IMR-90 (cell line): Measurements from ENCODE around the gene DARS1.

Experiments
- BHLHE40 ChIP-seq: fragments of 150-350 bp; IDR thresholded peaks from 2 replicates; pipeline ENCODE4 v1.6.1; 2016; ENCODE audit warnings: mild to moderate bottlenecking, low read depth, low read length
- CEBPB ChIP-seq: IDR thresholded peaks from 2 replicates; pipeline ENCODE4 v1.6.1; 2012; ENCODE audit warnings: low read depth, low read length, improper control_type of control experiment
- CTCF ChIP-seq: conservative IDR thresholded peaks from 2 replicates; pipeline ENCODE4 v1.5.1; 2012; ENCODE audit warnings: mild to moderate bottlenecking, low read depth, low read length, improper control_type of control experiment
- ELK1 ChIP-seq: fragments of 150-350 bp; IDR thresholded peaks from 2 replicates; pipeline ENCODE4 v1.6.1; 2016; ENCODE audit warnings: low read depth, mild to moderate bottlenecking, low read length, moderate library complexity, borderline replicate concordance
- MAZ ChIP-seq: IDR thresholded peaks from 2 replicates; pipeline ENCODE4 v1.6.1; 2012; ENCODE audit warnings: low read depth, mild to moderate bottlenecking, low read length, improper control_type of control experiment, moderate library complexity, borderline replicate concordance
- MXI1 ChIP-seq: IDR thresholded peaks from 2 replicates; pipeline ENCODE4 v1.6.1; 2012; ENCODE audit warnings: low read depth, mild to moderate bottlenecking, low read length, moderate library complexity, borderline replicate concordance
- POLR2A ChIP-seq: IDR thresholded peaks from 2 replicates; pipeline ENCODE4 v1.6.1; 2012; ENCODE audit warnings: mild to moderate bottlenecking, low read depth, low read length
- SMC3 ChIP-seq: fragments of 150-350 bp; IDR thresholded peaks from 2 replicates; pipeline ENCODE4 v1.6.1; 2016; ENCODE audit warnings: low read depth, mild to moderate bottlenecking, antibody characterized with exemption, low read length, moderate library complexity
- USF2 ChIP-seq: fragments of 150-350 bp; IDR thresholded peaks from 2 replicates; pipeline ENCODE4 v1.6.1; 2017; ENCODE audit warnings: mild to moderate bottlenecking, antibody characterized with exemption, low read length, low read depth

- no peak for TF ChIP-seq POLR2A
- TF ChIP-seq MAZ, result no peak
- no peak for TF ChIP-seq CTCF
- no peak for TF ChIP-seq MXI1
- no peak for TF ChIP-seq ELK1
- no peak for TF ChIP-seq BHLHE40
- no peak for TF ChIP-seq CEBPB
- TF ChIP-seq SMC3, result no peak
- TF ChIP-seq USF2, result no peak
Observed at GRCh38 chr2:136014411-136014810, 29.0 kb upstream of the DARS1 start.
